ENCODE measurements around the gene SOCS1.
"Not testable (repeated sequence)": the region's sequence is repeated elsewhere in the genome, so short reads cannot be mapped to it uniquely, and the experiment has no call there.

Gene SOCS1

DNA sequence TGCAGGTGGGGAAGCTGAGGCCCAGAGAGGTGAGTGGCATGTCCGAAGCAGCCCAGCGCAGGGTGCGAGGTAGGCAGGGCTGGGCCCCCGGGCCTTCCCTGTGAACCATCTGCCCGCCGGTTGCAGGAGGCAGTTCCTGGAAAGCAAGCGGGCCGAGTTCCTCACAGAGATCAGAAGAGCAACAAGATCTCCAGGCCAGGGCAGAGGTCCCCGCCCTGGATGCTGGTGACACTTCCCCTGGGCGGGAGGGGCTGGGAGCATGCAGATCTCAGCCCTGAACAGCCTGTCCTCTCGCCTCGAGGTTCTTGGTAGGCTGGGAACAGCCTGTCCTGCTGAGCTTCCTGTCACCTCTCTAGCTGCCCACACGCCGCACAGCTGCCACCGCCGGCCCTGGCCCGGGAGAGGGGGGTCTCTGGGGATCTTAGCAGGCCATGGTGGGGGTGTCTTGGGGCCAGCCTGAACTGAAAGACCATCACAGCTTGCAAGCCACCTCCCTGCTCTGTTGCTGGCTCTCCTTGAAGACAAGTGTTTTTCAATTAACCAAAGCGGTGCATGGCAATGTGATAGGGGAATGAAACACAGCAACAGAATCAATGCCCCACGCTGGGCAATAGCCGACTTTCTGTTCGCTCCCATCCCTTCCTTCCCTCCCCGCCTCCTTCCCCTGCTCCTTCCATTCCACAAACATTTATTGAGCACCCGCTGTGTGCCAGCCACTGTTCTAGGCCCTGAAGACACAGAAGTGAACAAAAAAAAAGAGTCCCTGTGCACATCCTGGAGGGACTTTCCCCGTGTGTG is 31.7 kb downstream of the SOCS1 start:
- DNase-seq, result no peak

DNA sequence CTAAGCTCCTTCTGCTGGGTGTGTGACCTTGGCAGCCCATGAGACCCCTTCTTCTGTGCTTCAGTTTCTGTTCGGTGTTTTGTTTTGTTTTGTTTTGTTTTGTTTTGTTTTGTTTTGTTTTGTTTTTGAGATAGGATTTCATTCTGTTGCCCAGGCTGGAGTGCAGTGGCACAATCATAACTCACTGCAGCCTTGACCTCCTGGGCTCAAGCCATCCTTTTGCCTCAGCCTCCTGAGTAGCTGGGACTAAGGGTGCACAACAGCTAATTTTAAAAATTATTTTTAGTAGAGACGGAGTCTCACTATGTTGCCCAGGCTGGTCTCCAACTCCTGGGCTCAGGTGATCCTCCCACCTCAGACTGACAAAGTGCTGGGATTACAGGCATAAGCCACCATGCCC is 35.5 kb downstream of the SOCS1 start:
- not testable (repeated sequence) for DNase-seq

DNA sequence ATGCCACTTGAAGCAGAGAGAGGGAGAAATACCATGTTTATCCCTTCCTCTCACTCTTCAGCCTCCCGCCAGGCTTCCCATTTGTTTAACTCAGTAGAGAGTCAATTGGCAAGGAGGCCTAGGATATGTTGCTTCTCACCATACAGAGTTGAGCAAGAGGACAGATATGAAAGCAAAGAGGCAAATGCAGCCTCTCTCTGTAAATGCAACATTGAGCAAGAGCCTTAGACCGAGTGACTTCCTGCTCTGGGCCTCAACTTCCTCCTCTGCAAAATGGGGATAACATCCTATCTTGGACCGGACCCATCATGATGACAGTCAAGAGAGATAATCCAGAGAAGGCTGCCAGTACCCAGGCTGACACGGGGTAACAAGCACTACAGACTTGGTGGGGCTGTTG is 36.8 kb downstream of the SOCS1 start:
- DNase-seq, result no peak

DNA sequence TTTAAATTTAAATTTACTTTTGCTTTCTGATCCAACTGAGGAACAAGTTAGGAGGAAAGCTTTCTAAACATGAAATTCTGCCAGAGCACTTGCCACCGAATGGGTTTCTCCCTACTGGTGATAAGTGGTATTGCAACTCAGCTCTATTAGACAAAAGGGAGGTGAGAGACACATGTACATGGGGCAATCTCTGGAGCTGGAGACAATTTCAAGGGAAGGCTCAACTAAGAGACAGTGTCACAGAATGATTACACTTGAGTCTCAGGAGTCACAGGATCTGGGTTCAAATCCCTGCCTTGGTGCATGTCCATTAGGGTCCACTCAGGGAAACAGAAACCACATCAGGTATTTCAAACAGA is 37.4 kb downstream of the SOCS1 start:
- DNase-seq, result no peak

DNA sequence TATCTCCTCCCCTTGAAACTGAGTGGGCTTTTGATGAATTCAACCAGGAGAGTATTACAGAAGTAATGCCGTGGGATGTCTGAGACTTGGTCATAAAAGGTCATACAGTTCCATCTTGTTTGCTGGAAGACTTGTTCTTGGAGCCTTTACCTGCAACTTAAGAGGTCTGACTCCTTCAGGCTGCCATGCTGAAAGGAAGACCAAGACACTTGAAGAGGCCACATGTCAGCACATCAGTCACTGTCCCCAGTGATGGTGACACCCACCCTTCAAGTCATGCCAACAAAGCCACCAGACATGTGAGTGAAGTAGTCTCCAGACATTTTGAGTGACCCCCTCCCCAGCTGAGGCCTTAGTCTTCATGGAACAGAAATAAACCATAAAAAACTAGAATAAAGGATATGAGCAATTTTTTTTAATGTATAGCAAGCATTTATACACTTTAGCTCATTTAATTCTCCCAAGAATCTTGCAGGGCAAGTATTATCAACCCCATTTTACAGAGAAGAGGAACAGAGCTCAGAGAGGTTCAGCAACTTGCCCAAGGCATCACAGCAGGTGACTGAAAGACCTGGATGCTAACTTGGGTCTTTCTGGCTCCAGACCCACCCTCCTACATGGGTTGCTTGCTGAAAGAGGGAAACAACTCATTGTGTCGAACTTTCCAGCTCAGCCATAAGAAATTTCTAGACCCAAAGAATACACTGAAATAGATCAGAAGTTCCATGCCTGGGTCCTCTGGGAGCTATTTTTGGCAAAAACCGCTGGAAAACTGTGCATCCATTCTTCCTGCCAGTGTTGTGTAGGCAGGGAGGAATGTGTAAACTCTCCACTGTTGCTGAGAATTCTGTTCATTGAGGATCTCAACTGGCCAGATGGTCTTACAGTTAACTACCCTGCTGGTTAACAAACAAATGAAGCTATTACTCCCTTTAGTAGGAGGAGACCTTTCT is 38.1 kb downstream of the SOCS1 start:
- no peak for DNase-seq

DNA sequence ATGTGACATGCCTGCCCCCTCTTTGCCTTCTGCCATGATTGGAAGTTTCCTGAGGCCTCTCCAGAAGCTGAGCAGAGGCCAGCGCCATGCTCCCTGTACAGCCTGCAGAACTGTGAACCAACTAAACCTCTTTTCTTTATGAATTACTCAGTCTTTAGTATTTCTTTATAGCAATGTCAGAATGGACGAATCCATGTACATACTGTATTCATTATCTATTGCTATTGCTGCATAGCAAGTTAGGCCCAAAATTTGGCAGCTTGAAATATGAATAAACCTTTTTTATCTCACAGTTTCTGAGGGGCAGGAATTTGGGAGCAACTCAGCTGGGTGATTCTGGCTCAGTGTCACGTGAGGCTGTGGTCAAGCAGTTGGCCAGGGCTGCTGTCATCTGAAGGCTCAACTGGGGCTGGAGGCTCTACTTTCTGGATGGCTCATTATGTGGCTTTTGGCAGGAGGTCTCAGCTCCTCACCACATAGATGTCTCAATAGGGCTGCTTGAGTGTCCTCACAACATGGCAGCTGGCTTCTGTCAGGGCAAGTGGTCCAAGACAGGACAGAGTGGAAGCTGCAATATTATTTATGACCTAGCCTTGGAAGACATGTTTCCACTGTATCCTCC is 40.0 kb downstream of the SOCS1 start:
- no peak for DNase-seq

DNA sequence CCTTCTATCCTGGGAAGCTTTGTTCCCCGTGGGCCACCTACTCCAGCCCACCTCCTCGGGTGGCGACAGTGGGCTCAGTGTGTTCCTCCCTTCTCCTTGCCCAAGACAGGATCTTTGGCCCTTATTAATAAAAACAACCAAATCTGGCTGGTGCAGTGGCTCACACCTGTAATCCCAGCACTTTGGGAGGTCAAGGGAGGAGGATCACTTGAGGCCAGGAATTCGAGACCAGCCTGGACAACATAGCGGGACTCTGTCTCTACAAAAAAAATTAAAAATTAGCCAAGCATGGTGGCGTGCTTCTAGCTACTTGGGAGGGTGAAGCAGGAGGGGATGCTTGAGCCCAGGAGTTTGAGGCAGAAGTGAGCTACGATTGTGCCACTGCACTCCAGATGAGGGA is 42.2 kb downstream of the SOCS1 start:
- DNase-seq, result no peak

DNA sequence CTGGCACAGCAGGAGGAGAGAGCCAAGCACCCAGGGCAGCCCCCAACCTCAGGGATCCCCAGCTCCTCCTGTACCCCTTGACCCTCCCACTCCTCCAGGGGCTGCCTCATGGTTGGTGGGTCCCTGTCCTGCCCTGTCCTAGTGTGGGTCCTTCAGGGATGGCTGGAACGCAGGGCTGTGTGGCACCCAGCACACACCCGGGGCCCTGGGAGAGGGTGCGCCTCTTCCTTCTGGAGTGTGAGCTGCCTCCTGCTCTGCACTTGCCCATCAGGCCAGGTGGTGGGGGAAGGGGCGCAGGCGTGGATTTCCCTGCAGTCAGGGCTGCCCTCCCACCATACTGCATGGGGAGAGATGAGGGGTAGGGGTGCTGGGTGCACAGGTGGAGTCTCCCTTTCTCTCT is 42.6 kb downstream of the SOCS1 start:
- DNase-seq, result no peak

DNA sequence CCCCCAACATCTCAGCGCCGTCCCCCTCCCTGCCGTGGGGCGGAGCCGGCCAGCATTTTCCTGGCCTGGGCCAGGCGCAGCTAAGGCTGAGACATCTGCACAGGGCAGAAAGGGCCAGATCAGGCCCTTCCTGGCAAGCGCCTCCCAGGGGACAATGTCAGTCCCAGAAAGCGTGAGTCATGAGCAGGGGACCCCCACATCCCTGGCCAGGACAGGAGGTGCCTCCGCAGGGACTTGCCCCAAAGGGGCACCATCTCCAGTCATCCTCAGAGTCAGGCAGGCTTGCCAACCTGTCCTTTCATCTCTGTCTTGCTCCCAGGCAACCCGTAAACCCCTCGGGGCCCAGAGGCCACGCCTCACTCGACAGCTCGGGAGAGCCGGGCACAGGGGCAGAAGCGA is 43.2 kb downstream of the SOCS1 start:
- DNase-seq, result no peak

DNA sequence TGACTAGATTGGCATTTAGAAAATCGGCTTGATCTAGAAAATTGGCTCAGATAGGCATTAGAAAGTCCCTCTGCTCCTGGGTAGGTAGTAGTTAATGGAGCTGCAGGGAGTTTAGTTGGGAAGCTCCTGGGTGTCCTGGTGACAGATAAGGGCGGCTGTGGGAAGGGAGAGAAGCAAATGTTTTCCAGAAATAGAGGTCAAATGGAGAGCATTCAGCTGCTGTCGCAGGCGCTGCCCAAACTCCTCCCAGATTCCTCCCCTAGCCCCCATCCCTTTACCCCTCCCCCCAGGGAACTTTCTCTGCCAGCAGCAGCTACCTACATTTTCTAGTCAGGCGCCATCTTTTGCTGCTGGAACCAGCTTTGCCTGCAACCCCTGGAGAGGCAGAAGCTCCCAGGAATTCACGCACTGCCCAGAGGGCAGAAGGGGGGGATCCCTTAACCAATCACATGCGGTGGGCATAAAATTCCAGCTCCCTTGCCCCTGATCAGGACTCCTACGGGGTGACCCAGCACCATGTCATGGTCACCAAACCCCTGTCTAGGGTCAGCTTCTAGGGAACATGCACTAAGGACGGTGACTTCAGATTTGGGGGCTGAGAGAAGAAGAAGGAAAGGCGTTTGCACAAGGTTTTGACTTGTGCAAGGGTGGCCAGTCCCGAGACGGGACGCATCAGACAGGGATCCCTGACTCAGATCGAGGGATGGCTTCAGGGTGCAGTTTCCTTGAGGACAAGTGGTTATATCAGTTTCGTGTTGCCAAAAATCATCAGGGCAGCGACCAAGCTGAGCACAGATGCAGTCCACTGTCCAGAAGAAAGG is 43.8 kb downstream of the SOCS1 start:
- DNase-seq, result no peak

DNA sequence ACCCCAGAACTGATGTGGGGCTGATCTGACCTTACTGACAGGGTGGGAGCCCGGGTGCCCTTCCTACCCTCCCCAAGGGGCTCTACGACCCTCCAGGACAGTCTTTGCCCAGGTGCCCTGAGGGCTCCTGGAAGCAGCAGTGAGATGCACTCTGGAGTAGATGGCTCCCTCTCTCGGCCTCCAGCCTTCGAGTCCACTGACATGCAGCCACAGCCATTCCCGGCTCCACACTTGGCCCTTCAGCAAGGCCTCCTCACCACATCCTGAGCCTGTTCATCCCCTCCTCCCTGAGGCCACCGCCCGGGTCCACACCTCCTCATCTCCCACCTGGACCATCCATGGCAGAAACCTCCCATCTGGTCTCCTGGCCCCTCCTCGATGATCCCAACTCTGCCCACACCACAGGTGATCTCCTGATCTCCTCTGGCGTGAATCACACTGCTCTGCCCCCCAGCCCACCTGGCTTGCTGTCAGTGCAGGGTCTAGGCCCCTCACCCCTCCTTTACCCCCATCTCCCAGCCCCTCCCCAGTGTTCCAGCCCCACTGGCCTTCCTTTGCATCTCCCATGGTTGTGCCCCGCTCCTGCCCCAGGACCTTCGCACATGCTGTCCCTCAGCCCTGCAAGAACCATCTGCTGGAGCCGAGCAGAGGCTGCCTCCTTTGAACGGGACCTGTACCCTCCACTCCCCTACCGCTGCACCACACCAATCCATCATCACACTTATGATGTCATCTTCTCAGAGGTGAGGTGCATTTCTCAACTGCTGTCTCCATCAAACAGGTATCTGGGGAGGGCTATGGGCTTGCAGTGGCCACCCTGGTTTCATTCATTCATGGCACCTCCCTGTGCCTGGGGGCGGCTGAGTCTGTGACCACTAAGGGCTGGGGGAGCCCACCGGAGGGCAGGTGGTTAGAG is 44.7 kb downstream of the SOCS1 start:
- no peak for DNase-seq

DNA sequence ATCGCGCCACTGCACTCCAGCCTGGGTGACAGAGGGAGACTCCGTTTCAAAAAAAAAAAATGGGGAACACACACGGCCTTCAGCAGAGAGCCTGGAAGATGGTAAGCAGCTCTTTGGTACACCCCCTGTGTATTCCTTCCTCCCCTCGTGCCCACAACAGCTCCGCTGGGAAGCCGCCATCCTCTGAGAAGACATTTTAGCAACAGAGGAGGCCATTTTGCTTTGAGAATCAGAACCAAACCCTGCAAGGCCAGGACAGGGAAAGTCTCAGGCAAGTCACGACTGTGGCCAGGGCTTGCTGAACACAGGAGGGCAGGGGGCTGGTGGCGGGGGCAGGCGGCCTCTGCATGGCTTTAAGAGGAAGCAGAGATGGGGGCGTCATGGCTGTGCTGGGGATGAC is 45.7 kb downstream of the SOCS1 start:
- DNase-seq, result no peak

DNA sequence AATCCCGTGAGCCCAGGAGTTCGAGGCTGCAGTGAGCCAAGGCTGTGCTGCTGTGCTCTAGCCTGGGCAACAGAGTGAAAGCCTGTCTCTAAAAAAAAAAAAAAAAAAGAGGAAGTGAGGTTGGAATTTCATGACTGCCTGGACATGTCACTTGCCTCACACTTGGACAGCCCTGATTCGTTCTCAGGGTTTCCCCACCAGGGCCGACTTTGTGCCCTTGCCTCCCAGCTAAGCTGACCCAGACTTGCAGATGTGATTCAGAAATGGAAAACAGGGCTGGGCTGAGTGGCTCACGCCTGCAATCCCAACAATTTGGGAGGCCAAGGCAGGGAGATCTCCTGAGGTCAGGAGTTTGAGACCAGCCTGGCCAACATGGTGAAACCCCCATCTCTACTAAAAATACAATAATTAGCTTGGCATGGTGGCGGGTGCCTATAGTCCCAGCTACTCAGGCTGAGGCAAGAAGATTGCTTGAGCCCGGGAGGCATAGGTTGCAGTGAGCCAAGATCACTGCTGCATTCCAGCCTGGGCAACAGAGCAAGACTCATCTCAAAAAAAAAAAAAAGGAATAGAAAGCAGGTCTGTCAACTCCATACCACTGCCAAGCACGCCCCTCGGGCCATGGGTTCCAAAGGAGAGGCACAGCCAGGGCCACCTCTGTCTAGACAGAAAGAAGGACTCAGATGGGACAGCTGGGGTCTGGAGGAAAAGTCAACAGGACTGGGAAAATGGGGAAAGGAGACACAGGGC is 46.9 kb downstream of the SOCS1 start:
- DNase-seq, result no peak

DNA sequence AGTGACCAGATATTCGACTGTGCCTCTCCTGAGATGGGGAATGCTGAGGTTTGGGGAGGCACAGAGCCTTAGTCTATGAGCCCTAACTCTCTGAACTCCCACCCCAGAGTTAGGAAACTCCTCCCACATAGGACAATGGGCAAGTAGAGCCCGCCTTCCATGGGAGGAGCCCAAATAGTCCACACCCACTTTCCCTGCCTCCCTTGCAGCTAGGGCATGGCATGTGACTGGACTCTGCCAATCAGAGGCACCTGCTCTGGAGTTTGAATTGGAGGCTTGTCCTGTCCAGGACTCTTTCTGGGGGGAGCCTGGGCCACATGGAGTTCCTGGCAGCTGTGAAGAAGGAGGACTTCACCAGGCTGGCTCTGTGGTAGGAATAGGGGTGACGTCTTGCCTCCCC is 48.4 kb downstream of the SOCS1 start:
- DNase-seq, result no peak

DNA sequence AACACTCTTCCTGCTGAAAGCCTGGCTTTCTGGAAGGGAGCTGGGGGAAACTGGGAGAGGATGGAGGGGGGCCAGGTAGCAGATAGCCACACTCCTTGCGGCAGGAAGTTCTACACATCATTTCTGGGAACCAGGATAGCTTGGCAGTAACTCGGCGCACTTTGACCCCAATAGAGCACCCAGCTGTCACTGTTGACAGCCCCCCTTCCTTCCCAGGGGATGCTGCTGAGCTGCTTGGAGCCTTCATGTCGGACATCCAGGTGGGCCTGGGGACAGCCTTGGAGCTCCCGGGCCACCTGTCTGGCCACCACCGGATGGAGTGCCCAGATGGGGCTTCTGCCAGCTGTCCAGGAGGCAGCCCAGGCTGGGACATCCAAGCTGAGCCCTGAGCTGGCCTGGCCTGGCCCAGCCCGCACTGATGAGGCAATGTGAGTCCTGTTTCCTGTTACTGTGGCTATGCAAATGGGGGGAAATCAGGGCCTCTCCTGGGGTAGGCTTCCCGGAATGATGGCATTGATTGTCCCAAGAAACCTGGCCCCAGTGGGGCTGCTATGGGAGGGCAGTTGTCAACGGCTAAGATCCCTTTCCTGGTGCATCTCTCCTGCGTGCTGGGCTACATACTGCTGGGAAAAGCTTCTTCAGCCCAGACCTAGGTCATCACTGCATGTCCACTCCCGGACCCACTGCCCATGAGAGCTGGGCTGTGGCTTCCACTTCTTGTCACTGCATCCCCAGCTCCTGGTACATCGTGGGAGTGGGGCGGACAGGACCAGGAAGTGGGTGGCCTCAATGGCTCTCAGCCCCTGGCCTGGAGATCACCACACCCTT is 50.0 kb downstream of the SOCS1 start:
- no peak for DNase-seq

DNA sequence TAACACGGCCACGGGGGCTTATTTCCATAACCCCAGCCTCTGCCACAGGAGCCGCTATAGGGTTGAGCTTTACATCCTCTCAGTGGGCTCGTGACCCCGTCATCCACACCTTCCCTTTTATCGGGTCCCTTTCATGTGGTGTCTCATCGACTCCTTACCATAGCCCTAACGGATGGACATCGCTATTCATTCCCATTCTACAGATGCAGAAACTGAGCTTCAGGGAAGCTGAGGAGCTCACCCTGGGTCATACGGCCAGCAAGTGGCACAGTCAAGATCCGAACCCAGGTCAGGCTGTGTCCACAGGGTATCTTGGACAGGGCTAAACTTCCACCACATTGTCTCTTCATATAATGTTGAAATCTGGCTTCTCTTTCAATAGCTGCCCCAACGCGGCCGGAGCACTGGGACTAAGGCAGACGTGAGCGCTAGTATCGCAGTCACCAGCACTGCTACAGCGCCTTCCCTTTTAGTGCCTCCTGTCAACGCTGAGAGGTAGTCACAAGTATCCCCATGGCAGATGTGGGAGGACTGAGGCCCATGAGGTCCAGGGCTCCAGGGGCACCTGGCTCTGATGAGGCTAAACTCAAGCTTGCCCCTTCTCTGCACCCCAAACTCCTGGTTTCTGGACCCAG is 50.8 kb downstream of the SOCS1 start:
- no peak for DNase-seq

DNA sequence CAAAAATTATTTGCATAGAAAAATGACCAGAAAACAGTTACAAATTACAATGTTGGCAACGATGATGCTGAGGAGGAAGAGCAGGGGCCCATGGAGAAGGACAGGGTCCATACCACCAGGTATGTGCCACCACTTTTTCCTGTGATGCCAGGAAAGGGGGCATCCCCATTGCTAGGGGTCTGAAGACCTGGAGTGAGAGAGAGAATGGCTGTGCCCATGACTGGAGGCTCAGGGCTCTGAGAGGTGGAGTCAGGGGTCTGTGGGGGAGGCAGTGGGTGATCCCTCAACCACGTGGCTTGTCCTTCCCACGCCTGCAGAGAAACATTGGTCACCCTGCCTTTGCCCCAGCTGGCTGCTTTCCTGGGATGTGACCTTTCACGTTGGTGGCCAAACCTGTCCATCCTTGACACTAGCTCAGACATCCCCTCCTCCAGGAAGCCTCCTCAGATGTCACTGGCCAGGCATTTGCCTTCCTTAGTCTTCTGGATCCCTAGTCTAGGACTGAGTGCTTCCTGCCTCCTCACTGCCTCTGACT is 51.4 kb downstream of the SOCS1 start:
- no peak for DNase-seq

Measured in NCI-H2227 treated with DMSO at 0.1 percent for 48 hours (cell line).